ENCODE measurements around the gene CAMK1D. TPM values are rescaled to one million over a fixed set of nuclear protein-coding genes. Genes with fewer than 3 reads are reported as not detected.

Gene CAMK1D
- polyA plus RNA-seq, 1 experiment: 1.1 TPM

DNA sequence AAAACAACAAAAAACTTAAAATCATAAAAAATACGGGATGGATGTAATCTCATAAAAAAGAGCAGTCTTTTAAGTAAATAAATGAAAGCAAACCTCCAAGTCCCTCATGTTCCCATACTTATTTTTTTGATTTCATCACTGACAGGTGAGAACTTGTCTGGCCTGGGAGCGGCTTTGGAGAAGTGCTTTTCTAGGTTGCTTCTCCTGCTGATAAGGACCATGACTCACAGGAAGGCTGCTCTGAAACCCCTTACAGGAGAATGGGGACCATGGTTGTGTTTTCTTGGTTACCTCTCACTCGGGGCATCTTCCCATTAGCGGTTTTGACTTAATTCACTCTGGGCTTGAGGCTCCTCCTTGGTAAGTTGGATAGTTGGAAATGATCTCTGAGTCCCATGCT is 237.4 kb downstream of the CAMK1D start:
- Histone ChIP-seq H3K27me3 (ENCODE audit: control insufficient read depth, insufficient read depth, low read length) (no peaks in the 10 kb centered on the region), H3K4me3 (ENCODE audit: low read depth, low read length) (no peak overlapping the region), H3K36me3 (ENCODE audit: control insufficient read depth, insufficient read depth, low read length) (no peaks in the 10 kb centered on the region)
- TF ChIP-seq, protein P1, sequence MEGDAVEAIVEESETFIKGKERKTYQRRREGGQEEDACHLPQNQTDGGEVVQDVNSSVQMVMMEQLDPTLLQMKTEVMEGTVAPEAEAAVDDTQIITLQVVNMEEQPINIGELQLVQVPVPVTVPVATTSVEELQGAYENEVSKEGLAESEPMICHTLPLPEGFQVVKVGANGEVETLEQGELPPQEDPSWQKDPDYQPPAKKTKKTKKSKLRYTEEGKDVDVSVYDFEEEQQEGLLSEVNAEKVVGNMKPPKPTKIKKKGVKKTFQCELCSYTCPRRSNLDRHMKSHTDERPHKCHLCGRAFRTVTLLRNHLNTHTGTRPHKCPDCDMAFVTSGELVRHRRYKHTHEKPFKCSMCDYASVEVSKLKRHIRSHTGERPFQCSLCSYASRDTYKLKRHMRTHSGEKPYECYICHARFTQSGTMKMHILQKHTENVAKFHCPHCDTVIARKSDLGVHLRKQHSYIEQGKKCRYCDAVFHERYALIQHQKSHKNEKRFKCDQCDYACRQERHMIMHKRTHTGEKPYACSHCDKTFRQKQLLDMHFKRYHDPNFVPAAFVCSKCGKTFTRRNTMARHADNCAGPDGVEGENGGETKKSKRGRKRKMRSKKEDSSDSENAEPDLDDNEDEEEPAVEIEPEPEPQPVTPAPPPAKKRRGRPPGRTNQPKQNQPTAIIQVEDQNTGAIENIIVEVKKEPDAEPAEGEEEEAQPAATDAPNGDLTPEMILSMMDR (IDR thresholded peaks at IDR 0.05; ENCODE audit: insufficient read depth, low read depth, low read length): no peak
- ChIA-PET CTCF (no interaction called here), POLR2A (no interaction called here)
- no peak for DNase-seq (ENCODE audit: low read depth)

- no peak for DNase-seq (ENCODE audit: low read depth)
- Histone ChIP-seq H3K36me3 (ENCODE audit: control insufficient read depth, insufficient read depth, low read length) (no peaks in the 10 kb centered on the region), H3K27me3 (ENCODE audit: control insufficient read depth, insufficient read depth, low read length) (no peaks in the 10 kb centered on the region), H3K4me3 (ENCODE audit: low read depth, low read length) (no peak overlapping the region)
- CTCF ChIA-PET: no interaction called here
- TF ChIP-seq, protein P1 (IDR thresholded peaks at IDR 0.05; ENCODE audit: insufficient read depth, low read depth, low read length): no peak
- POLR2A ChIA-PET: no interaction called here
These were observed 238.1 kb downstream of the CAMK1D start for GRCh38 chr10:12587451-12587888.

DNA sequence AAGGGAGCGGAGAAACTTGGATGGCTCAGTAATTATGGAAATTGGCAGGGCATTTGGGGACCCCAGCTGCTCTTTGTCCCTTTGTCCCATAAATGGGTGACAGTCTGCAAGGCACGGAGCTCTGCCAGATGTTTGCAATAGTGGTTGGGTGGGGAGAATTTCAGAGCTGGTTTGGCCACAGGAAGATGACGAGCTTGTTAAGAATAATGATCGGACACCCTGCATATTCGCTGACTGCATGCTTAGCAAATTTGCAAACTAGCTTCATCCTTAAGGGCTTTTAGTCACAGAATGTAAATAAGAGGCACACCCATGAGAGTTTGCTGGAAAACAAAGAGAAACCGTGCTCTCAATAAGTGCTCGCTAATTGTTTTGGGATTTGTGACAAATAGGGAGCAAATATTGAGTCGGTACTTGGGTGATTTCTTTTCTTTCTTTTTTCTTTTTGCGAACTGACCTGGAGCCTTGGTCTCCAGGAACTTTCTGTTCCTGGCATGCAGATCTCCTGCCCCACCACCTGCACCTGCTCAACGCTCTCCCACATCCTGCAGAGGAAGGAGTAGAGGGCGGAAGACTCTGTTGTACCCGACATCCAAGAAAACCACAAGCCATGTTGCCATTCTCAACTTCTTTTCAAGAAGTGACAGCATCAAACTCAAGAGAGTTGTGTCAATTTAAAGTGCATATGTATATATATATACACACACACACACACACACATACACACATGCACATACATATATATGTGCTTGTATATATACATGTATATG is 238.9 kb downstream of the CAMK1D start:
- H3K4me3 ChIP-seq (ENCODE audit: low read depth, low read length): no peak overlapping the region
- ChIA-PET POLR2A (no interaction called here), CTCF (no interaction called here)
- no peaks in the 10 kb centered on the region for H3K36me3 ChIP-seq (ENCODE audit: control insufficient read depth, insufficient read depth, low read length)
- TF ChIP-seq, protein P1 (IDR thresholded peaks at IDR 0.05; ENCODE audit: insufficient read depth, low read depth, low read length): no peak
- peak; percentile 25 for DNase-seq (ENCODE audit: low read depth)
- H3K27me3 ChIP-seq (ENCODE audit: control insufficient read depth, insufficient read depth, low read length): no peaks in the 10 kb centered on the region

- CTCF ChIA-PET: interaction anchor here (1.2 kb wide), 1 partner anchor 23 kb away, joined by 3 read pairs; no protein-coding TSS in a partner anchor
These were observed 239.9 kb downstream of the CAMK1D start for GRCh38 chr10:12589291-12589690.

DNA sequence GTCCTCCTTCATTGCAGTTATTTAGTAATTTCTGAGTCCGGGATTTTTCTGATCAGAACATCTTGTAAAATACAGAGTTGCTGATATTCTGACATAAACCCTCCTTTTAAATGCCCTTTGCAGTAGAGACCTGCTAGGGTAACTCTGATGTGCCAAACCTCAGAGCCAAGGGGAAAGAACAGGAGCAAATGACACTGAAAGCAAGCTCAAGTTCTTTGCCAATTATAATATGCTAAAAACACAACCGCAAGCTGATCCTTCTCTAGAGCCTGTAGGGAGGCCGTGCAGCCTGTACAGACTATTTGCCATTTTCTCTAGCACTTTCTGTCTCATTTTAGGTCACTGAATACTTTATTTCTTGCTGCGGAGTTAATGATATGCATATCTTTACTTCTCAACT is 240.4 kb downstream of the CAMK1D start:
- no peak for DNase-seq (ENCODE audit: low read depth)
- TF ChIP-seq, protein P1 (IDR thresholded peaks at IDR 0.05; ENCODE audit: insufficient read depth, low read depth, low read length): no peak
- ChIA-PET POLR2A (no interaction called here), CTCF (interaction anchor here (1.2 kb wide), 1 partner anchor 23 kb away, joined by 3 read pairs; no protein-coding TSS in a partner anchor)
- no peak overlapping the region for H3K4me3 ChIP-seq (ENCODE audit: low read depth, low read length)
- no peaks in the 10 kb centered on the region for H3K27me3 ChIP-seq (ENCODE audit: control insufficient read depth, insufficient read depth, low read length)
- H3K36me3 ChIP-seq (ENCODE audit: control insufficient read depth, insufficient read depth, low read length): no peaks in the 10 kb centered on the region

More at GRCh38 chr10:12589291-12589690, 239.9 kb downstream of the CAMK1D start:
- POLR2A ChIA-PET: no interaction called here
- no peak overlapping the region for H3K4me3 ChIP-seq (ENCODE audit: low read depth, low read length)
- H3K36me3 ChIP-seq (ENCODE audit: control insufficient read depth, insufficient read depth, low read length): no peaks in the 10 kb centered on the region
- DNase-seq (ENCODE audit: low read depth): no peak
- no peaks in the 10 kb centered on the region for H3K27me3 ChIP-seq (ENCODE audit: control insufficient read depth, insufficient read depth, low read length)
- TF ChIP-seq, protein P1 (IDR thresholded peaks at IDR 0.05; ENCODE audit: insufficient read depth, low read depth, low read length): no peak
